Fibroblast of skin of back (primary cell): Measurements from ENCODE around the gene RAD18. TPM values are rescaled to one million over a fixed set of nuclear protein-coding genes. Genes with fewer than 3 reads are reported as not detected.

Experiments
- DNase-seq: peaks from one replicate; pipeline ENCODE4 v3.0.0-alpha.2; 2013
- polyA plus RNA-seq, 2 experiments: library from polyadenylated mRNA; unstranded; fragments of 120-200 nt; gene quantifications; one replicate each; pipeline ENCODE4 v1.2.1, GENCODE V29; 2013; ENCODE audit not compliant: insufficient read length in 2 of 2

RAD18 gene, protein sequence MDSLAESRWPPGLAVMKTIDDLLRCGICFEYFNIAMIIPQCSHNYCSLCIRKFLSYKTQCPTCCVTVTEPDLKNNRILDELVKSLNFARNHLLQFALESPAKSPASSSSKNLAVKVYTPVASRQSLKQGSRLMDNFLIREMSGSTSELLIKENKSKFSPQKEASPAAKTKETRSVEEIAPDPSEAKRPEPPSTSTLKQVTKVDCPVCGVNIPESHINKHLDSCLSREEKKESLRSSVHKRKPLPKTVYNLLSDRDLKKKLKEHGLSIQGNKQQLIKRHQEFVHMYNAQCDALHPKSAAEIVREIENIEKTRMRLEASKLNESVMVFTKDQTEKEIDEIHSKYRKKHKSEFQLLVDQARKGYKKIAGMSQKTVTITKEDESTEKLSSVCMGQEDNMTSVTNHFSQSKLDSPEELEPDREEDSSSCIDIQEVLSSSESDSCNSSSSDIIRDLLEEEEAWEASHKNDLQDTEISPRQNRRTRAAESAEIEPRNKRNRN
- polyA plus RNA-seq (2013, experiment 1 of 2; ENCODE audit: insufficient read length): 14.5 TPM
- polyA plus RNA-seq (2013, experiment 2 of 2; ENCODE audit: insufficient read length): 12.2 TPM

DNA sequence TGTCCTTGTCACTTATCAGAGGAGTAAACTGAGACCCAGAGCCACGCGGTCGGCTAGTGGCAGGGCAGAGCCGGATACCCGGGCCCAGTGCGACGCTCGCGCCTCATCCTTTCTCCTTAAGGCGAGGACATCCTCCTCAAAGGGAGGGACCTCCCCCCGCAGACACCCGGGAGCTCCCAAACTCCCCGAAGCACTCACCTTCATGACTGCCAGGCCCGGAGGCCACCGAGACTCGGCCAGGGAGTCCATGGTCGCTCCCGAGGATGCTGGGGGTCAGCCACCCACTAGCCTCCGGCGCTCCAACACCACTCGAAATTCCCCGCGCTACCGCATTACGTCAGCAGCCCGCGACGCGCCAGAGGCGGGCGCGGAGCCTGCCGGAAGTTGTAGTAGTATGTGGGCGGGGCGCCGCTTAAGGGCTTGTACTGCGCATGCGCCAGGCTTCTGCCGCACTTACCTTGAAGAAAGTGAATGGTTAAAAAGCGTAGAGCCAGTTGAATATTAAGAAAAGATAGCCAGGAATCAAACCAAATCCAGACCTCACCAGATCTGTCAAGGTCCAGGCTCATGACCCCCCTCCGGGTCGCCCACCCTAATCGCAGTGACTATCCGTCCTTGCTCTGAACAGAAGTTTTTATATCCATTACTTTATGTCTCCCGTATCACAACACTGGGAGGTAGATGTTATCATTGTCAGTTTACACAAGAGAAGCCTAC is at the start of gene RAD18:
RAD18 (minus strand) TSS at position 336 of the 717 bp plus-strand sequence; CDS start at position 249, 87 bp downstream.
- peak; percentile 90 for DNase-seq

- DNase-seq: no peak
These were observed 49.2 kb upstream of the RAD18 start for GRCh38 chr3:9012521-9012920.

DNA sequence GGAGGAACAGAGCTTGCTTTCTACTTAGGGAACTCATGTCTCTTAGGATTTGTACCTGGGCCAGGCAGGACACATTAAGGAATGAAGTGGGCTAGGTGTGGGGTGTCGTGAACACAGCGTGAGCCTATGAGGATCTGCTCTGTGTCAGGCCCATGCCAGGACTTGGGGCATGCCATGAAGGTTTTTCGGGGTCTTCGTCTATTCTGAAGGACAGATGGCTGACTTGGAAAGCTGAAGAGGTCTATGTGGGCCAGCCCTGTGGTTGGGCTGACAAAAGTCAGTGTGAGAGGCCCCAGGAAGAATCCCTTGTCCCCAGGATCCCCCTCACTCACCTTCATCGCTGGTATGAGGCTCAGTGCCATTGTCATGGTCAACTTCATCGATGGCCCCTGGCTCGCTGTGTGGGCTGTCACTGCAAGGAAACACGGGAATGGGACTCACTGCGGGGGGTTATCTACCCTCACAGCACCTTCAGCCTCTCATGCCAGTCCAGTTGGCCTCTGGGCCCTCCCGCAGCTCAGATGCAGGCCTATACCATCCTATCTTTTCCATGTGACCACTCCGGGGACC is 46.8 kb upstream of the RAD18 start:
- no peak for DNase-seq

- peak; percentile 34 for DNase-seq
These were observed 45.4 kb upstream of the RAD18 start for GRCh38 chr3:9008550-9009255.

- no peak for DNase-seq
These were observed 44.7 kb upstream of the RAD18 start for GRCh38 chr3:9007928-9008327.

DNA sequence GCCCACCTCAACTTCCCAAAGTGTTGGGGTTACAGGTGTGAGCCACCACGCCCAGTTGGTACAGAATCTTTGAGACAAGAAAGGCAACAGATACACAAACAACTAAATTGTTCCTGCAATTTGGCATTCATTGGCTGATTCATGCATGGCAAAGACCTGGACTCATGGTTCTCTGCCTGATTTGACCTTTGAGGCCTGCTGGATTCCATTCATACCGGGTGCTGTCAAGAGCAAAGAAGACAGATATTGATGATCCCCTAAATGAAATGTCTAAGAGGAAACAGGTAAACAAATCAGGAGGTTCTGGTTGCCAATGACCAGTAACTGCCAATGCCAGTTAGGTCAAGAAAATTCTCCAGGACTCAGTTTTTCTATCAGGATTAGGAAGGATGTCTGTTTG is 43.9 kb upstream of the RAD18 start:
- no peak for DNase-seq

DNA sequence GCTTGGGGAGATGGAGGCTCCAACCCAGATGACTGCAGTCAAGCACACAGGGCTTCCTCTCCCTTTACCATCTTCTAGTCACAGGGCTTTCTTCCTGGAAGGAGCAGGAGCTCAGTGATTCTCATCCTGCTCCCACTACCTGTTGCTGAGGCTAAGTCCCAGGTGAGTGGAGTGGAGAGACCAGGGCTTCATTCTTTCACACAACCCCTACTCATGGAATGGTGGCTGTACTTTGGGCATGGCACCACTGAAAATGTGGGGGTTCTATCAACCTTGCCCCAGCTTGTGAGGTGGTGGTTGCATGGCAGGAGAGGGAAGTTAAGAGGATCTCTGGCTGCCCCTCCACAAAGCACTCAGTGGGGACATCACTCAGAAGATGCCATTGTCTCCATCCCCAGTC is 36.8 kb upstream of the RAD18 start:
- DNase-seq: no peak

DNA sequence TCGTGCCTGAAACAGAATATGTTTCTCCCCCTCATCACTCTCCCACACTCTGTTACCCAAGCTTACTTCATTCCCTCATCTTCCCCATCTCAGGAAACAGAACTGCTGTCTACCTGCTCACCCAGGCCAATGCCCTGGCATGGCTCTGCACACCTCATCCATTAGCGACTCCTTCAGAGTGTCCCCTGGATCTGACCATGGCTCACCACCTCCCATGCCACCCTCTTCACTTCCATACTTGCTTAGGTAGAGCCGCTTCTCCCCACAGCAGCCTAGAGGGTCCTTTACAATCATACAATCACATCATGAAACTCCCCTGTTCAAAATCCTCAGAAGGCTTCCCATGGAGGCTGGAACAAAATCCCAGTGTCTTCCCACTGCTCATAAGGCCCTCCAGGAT is 33.9 kb upstream of the RAD18 start:
- DNase-seq: no peak

DNA sequence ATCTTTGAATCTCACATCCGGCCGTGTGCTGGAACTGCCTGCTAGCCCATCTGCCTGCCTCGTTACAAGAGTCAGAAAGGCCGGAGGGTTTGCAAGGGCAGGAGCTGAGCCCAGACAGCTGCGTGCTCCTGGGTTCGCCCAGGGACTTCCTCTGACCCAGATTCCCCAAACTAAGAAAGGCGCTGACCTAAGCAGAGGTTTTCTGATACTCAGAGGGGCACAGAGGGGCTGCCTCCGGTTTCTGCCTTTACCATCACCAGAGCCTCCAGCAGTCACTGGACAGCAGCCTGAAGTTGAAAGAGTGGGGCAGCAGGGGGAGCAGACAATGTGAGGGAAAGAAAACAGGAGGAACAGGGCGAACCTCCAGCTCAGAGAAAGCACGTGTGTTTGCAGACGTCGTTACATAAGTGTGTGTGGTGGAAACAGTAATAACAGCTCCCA is 33.4 kb upstream of the RAD18 start:
- peak; percentile 17 for DNase-seq

DNA sequence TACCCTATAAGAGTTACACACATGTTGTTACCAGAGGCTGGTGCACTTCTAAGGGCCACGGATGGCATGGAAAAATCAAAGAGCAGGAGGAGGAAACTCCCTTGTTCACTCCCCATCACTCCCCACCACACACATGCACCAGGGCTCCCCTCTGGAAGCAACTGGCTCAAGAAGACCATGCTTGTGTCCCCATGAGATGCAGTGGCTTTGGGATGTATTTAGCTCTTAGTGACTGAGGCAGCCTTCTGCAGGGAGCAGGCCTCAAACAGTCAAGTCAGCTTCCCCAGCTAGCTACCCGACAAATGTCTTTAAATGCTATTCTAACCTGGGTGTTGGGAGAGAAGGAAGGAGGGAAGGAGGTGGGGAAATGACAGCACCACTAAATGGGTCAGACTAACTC is 32.9 kb upstream of the RAD18 start:
- DNase-seq: no peak

DNA sequence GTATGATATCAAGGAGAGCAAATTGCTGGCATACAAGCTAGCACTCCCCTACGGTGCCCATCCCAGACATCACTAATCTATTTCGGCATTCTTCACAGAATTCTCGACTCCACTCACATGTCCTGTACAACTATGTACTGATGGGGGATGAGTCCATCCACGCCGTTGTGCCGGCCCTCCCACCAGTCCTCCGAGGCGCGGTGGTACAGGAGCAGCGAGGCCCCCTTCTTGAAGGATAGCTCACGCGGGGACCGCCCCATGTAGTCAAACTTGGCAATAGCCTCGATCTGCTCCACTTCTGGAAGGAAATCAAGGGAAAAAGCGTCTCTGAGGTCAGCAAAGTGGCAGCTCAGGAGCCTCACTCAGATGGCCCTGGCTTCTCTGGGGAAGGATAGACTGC is 31.0 kb upstream of the RAD18 start:
- DNase-seq: no peak

- no peak for DNase-seq
These were observed 30.1 kb upstream of the RAD18 start for GRCh38 chr3:8993331-8993730.

GRCh38 chr3:8992854-8993253 is 29.6 kb upstream of the RAD18 start:
- no peak for DNase-seq

DNA sequence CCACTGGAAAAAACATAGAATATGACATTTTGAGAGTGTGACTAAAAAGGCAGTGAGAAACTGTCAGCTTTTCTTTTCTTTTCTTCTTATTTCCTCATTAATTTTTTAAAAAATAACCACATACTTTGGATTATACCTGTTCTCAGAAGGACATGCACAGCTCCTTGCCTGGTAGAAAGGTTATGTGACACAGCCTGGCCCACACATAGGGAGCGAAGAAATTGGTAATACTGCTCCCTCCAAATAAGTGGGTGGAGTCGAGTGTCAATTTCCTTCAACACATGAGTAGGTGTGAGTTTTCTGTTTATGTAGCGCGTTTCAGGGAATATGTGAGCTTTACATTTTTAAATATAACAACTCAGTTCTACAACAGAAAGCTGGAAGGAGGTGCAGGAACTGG is 28.9 kb upstream of the RAD18 start:
- DNase-seq: no peak

DNA sequence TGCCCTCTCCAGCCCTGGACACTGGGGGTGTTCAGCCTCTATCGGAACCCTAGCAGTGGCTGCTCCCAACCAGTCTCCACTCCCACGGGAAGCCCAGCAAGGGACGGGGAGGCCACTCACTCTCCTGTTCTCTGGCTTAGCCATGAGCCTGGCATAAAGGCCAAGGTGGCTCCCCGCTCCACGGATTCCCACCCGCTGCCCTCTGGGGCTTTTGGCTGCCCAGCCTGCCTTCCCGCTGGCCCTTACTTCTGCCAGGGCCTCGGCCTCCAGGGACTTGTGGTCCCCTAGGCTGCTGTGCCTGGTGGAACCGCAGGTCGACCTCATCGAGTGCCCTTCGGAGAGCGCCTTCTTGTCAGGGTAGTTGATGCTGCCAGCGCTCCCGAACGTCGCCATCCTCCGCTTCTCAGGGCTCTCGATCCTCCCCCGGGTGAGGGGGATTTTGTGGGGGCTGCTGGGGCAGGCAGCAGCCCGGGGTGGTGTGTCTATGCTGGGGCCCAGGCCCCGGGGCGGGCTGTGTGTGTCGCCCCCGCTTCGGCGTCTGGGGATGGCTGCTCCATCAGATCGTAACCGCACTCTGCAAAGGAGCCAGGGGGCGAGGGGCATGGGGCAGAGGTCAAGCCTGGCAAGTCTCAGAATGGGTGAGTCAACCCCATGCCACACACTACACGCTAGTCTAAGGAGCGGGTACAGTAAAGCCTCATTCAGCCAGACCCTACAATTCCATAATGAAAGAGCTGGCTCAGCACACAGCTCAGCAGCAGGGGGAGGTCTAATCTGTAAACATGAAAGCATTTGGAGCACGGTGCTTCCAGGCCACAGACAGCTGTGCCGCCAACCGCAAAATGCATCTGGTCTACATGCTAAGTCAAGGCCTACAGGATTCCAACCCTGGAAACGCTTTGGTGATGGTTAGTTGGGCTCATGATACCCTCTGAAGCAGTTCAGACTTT is 27.3 kb upstream of the RAD18 start:
- peak; percentile 81 for DNase-seq

- peak; percentile 28 for DNase-seq
These were observed 25.7 kb upstream of the RAD18 start for GRCh38 chr3:8988791-8989558.

DNA sequence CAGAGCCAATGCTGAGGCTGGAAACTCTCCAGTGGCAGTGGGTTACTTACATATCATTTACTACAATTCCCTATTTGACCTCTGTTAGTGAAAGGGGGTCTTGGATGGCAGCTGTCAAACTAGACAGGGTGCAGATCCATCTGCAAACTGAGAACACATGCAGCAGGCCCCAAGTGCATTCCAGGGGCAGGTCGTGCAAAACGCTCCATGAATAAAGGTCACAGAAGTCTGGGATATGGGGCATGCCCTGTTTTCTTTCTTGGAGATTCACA is 25.0 kb upstream of the RAD18 start:
- no peak for DNase-seq

- DNase-seq: peak; percentile 60
These were observed 24.5 kb upstream of the RAD18 start for GRCh38 chr3:8987645-8988383.

DNA sequence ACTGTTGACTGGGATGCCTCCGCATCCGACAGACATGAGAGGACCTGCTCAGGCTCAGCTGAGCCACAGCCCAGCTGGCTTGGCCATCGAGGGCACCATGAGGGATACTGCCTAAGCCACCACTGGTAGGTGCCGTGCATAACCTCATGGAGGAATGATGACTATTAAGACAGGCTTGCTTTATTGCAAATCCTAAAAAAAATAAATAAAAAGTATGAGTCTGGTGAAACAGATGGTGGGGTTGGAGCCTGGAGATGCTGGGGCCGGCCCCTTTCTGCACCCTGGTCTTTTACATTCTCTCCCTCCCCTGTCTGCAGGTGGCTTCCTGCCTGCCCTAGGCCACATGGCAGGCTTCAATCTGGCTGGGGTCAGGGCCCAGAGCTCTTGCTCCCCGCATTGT is 24.0 kb upstream of the RAD18 start:
- no peak for DNase-seq

- DNase-seq: no peak
These were observed 23.5 kb upstream of the RAD18 start for GRCh38 chr3:8986741-8987140.
